Bone marrow (tissue), 2 donors: ENCODE results near the gene SMAD6.
"Not testable (repeated sequence)": the region's sequence is repeated elsewhere in the genome, so short reads cannot be mapped to it uniquely, and the experiment has no call there.

ENCODE experiments used
- DNase-seq, 2 donors: peaks; one replicate each; lab custom pipeline; 2025; lab: John Stamatoyannopoulos, UW

Gene SMAD6

GRCh38 chr15:66675446-66675845 is 26.6 kb upstream of the SMAD6 start:
- DNase-seq = no peak

GRCh38 chr15:66677336-66677735 is 24.7 kb upstream of the SMAD6 start:
- DNase-seq = no peak

- DNase-seq = no peak
Measured at GRCh38 chr15:66679061-66679656, 22.9 kb upstream of the SMAD6 start.

GRCh38 chr15:66679657-66680108 is 22.4 kb upstream of the SMAD6 start:
- DNase-seq = no peak

GRCh38 chr15:66680502-66680901 is 21.5 kb upstream of the SMAD6 start:
- DNase-seq = no peak

GRCh38 chr15:66681395-66681794 is 20.6 kb upstream of the SMAD6 start:
- no peak for DNase-seq

GRCh38 chr15:66682246-66682645 is 19.8 kb upstream of the SMAD6 start:
- no peak for DNase-seq

- DNase-seq = peak in 1 of 2 donors; percentile 4
Measured at GRCh38 chr15:66682865-66683264, 19.2 kb upstream of the SMAD6 start.

GRCh38 chr15:66684136-66684681 is 17.8 kb upstream of the SMAD6 start:
- no peak for DNase-seq

- DNase-seq = no peak
Measured at GRCh38 chr15:66685638-66686150, 16.3 kb upstream of the SMAD6 start.

GRCh38 chr15:66690912-66691311 is 11.1 kb upstream of the SMAD6 start:
- DNase-seq = not testable (repeated sequence)

- no peak for DNase-seq
Measured at GRCh38 chr15:66691727-66692126, 10.3 kb upstream of the SMAD6 start.

- no peak for DNase-seq
Measured at GRCh38 chr15:66692391-66692790, 9.6 kb upstream of the SMAD6 start.

- peak in 1 of 2 donors; percentile 68 for DNase-seq
Measured at GRCh38 chr15:66692808-66693596, 9.0 kb upstream of the SMAD6 start.

- DNase-seq = no peak
Measured at GRCh38 chr15:66696770-66697169, 5.3 kb upstream of the SMAD6 start.

- DNase-seq = peak; percentile 6
Measured at GRCh38 chr15:66698318-66698961, 3.6 kb upstream of the SMAD6 start.

GRCh38 chr15:66698971-66699370 is 3.1 kb upstream of the SMAD6 start:
- no peak for DNase-seq

- DNase-seq = no peak
Measured at GRCh38 chr15:66700412-66700801, 1.6 kb upstream of the SMAD6 start.

- DNase-seq = peak; percentile 57 to 76
Measured at GRCh38 chr15:66700802-66701421, 1.1 kb upstream of the SMAD6 start.

- DNase-seq = peak in 1 of 2 donors; percentile 76
Measured at GRCh38 chr15:66701422-66702034, 508 bp upstream of the SMAD6 start.

- DNase-seq = peak in 1 of 2 donors; percentile 37
Measured at GRCh38 chr15:66702787-66703539, 927 bp downstream of the SMAD6 start.
